Dermis blood vessel endothelial cell (primary cell): ENCODE measurements around the gene USP1. TPM values are rescaled to one million over a fixed set of nuclear protein-coding genes. Genes with fewer than 3 reads are reported as not detected.

Experiments used
- DNase-seq: peaks from one replicate; pipeline ENCODE4 v3.0.0; 2010
- total RNA-seq: library from RNA; depleted of rRNA; stranded (reverse); fragments of >200 nt; gene quantifications from 2 replicates; pipeline ENCODE4 v1.2.3, GENCODE V29; 2014

Gene USP1
- total RNA-seq, 1 donor from 2014 or later, result 28.1 TPM

DNA sequence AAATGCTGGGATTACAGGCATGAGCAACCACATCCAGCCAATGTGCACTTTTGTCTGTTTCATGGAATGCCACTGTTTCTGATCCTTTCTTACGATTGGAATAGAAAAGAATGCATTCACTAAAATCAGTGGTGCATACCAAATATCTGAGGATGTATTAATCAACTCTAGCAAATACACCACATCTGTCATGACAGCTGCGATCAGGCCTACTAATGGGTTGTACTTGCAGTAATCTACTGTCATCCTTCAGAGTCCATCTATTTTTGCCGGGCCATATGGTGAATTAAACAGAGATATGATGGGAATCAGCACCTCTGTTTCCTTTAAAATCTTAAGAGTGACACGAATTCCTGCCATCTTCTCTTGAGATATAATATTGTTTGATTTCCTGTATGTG lies 8.5 kb upstream of the USP1 start:
- no peak for DNase-seq

DNA sequence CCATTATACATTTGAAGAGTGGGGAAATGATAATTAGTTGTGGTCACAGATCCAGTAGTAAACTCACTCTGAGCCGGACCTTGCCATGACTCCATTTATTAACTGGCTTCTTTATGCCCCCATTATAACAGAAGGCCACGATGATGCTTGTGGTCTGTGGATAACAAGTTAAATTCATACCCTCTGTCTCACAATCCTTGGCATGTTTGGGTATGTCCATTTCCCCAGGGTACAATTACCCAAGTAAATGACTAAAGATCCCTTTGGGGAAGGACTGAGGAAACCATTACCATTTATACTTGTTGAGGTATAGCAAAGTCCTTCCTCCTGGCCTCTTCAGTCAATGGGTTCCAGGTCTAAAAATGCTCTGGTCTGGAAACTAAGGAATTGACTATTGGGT lies 7.3 kb upstream of the USP1 start:
- no peak for DNase-seq

DNA sequence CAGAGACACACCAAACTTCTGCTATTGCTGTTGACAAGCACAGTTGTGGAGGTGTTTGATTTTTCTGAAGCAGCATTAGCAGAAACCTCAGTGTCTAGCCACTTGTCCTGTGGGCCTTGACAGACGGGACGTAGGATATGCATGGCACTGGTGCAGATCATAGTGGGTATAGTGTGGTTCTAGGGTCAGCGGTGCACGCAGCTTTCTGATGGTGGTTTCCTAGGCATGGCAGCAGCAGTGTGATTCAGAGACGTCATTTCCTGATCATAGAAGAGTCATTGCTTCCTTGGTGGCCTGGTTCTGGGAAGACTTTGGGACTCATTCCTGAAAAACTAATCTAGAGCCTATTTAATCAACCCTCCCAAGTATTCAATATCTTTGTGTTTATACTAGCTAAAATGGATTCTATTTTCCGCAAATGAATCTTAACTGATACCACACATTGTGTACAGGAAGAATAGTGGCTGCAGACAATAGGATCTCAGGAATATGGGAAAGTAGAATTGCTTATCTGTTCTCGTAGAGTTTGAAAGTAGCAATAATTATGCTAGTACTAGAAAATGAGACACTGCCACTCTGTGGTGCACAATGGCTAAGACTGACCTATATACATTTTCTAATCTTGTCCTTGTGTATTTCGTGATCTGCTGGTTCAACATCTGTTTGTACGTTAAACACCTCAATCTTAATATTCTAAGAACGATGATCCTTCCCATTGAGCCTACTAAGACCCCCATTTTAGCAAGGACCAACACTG lies 2.8 kb upstream of the USP1 start:
- DNase-seq, result peak; percentile 8

DNA sequence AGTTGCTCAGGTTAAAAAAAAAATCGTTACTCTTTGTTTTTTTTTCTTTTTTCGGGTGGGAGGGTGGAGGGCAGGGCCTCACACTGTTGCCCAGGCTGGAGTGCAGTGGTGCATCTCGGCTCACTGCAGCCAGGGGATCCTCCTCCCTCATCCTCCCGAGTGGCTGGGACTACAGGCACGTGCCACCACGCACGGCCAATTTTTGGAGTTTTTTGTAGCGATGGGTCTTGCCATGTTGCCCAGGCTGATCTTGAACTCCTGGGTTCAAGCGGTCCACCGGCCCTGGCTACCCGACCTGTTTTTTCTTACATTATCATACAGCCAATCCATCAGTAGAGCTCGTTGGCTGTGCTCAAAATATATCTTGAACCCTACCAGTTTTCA lies 2.2 kb upstream of the USP1 start:
- no peak for DNase-seq

DNA sequence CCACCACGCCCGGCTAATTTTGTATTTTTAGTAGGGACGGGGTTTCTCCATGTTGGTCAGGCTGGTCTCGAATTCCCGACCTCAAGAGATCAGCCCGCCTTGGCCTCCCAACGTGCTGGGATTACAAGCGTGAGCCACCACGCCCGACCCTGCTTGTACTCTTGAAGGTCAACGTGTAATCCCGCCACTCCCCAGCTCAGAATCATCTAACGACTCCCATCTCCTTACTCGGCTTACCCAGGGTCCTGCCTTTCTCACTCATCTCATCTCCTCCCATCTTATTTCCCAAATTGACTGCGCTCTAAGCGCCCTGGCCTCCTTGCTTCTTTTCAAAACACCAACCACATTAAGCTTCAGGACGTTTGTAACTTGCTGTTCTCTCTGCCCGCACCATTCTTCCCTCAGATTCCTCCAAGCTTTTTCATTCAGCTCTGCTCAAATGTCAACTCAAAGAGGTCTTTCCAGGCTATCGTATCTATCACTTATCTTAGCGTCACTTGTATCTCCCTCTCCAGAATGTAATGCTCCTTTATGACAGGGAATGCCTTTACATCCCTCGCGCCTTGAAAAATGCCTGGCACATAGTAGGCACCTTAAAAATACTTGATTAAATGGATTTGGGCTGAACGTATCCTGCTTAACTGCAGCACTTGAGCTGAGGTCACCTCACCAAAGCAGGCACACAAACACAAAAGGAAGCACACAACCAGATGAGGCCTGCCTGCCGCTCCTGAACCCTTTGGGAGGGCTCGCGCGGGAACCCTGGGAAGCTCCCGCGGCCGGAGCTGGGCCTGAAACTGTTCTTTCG lies 1.4 kb upstream of the USP1 start:
- no peak for DNase-seq

DNA sequence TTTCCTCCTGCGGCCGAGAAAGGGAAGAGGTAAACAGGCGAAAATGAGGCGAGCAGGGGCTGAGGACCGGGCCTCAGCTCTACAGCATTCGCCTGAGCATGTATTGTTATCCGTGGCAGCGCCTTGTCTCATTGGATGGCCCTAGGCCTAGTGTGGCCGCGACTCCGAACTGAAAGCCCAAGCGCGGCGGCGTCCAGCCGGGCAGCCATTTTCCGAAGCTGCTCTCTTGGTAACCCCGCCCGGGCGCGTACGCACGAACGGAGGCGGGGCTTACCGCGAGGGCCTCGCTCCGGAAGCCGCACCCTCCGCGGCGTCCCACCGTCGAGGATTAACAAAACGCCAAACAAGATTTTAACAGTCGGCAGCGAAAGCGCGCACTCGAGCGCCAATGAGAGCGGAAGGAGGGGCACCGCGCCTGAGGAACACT lies 797 bp upstream of the USP1 start:
- DNase-seq, result peak; percentile 100

DNA sequence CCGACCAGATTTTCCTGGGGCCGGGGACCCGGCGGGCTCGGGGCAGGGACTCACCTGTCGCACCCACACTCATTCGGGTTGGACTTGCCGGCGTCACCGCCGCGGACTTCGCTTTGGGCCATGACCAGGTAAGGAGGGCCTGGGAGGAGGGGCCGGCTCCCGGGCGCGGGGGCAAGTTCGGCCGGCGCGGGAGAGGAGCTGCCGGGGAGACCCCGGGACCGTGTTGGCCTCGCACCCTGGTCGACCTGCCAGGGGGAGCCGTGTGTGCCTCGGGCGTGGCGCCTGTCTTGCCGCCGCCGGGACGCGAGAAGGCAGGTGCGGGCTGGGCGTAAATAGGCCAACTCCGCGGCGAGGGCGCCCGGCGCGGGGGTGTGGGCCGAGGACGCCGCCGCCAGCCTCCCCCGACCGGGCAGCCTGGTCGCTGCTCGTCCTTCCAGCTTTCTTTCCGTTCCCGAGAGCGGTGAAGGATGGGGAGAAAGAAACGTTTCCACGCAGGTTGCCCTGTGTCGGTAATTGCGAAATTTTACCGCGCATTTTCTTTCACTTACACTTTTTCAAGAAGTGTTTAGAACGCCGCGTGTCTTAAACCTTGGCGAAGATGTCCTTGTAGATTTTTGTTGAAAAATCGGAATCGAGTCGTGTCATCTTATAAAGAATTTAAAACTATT lies 558 bp downstream of the USP1 start:
- peak; percentile 31 for DNase-seq

DNA sequence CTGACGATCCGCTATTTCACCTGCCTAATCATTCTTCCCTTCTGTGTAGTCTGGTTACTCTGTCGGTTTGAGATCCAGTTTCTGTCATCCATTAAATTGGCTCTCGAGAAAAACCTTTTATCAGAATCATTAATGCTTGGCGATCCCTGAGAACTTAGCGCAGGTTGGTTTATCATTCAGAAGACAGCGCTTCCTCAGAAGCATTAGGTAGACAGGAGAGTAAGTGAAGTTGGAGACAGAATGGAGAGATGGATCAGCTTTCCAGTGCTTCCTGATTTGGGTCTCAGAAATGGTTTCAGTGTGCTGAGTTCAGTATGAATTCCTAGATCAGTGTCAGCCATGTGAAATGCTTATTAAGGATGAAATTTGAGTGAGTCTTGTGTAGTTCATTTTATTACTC lies 1.3 kb downstream of the USP1 start:
- peak; percentile 21 for DNase-seq

DNA sequence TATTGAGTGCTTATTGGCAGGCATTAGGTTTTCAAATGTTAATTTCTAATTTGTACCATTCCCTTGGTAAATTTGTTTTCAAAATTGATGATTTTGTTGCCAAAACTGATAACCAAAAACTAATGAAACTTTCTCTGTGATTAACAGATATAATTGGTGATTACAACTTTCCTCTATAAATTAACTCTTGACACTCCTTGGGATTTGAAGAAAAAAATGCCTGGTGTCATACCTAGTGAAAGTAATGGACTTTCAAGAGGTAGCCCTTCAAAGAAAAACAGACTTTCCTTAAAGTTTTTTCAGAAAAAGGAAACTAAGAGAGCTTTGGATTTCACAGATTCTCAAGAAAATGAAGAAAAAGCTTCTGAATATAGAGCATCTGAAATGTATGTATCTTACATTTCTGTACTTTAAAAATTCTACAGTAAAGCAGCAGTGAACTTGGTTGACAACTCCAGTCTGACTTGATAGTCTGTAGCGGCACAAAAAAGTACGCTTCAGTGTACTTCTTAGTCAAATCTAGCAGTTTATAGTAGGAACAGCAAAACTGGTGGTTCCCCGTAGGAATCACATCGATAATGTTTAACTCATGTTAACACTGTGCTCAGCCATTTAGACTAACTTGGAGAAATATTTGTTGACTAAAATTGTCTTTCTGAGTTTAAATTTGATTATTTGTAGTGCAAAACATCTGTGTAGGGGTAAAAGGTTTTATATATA lies 3.0 kb downstream of the USP1 start:
- peak; percentile 10 for DNase-seq

DNA sequence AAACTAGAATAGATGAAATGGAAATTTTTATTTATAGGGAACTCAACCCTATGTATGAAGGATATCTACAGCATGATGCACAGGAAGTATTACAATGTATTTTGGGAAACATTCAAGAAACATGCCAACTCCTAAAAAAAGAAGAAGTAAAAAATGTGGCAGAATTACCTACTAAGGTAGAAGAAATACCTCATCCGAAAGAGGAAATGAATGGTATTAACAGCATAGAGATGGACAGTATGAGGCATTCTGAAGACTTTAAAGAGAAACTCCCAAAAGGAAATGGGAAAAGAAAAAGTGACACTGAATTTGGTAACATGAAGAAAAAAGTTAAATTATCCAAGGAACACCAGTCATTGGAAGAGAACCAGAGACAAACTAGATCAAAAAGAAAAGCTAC lies 7.9 kb downstream of the USP1 start:
- no peak for DNase-seq

DNA sequence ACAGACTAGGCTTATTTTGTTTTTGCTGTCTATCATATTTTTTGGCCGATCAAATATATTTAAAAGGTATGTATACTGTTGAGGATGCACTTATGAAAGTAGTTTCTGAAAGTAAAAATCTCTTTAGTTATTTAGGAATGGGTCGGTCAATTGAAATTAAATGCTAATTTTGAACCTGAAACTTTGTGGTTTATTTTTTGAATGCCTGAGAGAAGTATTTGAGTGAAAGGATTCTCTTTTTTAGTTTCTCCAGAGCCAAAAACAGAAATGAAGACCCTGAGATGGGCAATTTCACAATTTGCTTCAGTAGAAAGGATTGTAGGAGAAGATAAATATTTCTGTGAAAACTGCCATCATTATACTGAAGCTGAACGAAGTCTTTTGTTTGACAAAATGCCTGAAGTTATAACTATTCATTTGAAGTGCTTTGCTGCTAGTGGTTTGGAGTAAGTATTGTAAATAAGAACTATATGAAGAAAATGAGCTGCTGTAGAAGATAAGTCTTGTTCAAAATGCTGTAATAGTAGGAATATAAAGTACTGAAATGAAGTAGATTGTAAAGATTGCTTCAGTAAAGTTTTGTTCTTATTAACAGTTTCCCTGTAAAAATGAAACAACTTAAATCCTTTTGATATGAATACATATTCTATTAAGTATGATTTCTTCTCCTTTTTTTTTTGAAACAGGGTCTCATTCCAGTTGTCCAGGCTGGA lies 11.5 kb downstream of the USP1 start:
- no peak for DNase-seq

DNA sequence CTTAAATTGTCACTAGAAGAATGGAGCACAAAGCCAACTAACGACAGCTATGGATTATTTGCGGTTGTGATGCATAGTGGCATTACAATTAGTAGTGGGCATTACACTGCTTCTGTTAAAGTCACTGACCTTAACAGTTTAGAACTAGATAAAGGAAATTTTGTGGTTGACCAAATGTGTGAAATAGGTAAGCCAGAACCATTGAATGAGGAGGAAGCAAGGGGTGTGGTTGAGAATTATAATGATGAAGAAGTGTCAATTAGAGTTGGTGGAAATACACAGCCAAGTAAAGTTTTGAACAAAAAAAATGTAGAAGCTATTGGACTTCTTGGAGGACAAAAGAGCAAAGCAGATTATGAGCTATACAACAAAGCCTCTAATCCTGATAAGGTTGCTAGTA lies 13.5 kb downstream of the USP1 start:
- DNase-seq, result no peak

DNA sequence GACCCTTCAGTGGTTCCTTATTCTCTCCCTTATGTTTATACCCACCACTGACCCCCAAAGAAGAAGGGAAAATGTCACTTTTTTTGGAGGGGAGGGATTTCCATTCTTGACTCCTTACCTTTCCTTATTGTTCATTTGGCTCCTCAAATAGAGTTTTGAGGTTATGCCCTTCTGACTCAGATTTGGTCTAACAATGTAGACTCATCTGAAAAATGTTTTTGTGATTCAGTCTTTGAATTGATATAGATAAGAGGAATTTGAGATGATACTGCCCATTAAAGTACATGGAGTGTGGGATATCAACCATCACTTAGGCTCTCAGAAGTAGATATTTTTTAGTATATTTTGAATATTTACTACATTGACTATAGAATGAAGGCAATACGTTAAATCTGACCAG lies 16.1 kb downstream of the USP1 start:
- DNase-seq, result no peak

DNA sequence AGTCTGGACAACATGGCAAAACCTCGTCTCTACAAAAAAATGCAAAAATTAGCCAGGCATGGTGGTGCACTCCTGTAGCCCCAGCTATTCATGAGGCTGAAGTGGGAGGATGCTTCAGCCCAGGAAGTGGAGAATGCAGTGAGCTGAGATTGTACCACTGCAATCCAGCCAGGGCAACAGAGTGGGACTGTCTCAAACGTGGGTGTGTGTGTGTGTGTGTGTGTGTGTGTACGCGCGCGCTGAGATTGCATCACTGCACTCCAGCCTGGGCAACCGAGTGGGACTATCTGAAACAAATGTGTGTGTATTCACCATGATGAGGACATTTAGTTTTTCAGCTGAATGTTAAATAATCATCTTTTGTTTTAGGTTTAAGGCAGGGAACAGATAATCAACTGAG lies 21.1 kb downstream of the USP1 start:
- no peak for DNase-seq

DNA sequence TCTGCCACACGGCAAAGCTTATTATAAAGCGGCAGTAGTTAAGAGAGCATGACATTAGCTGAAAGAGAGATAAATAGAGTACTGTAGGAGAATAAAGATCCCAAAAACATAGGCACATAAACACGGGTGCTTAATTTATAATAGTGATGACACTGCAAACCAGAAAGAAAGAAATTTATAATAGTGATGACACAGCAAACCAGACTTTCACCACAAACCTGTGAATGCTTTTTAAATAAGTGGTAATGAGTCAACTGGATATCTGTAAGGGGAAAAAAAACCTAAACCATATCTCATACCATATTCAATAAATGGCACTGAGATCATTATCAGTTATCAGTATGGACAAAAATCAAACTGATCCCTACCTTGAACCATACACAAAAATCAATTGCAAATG lies 25.5 kb downstream of the USP1 start:
- no peak for DNase-seq

DNA sequence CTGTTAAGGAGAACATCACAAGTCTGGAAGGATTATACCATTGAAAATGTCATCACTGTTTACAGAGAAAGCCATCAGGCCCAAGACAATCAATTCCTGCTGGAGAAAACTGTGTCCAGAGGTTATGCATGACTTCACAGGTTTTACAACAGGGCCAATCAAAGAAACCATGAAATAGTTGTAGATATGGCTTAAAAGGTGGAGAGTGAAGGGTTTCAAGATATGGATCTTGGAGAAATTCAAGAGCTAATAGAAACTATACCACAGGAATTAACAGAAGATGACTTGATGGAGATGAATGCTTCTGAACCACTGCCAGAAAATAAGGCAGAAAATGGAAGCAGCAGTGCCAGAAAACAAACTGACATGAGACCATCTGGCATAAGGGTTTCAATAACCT lies 30.2 kb downstream of the USP1 start:
- DNase-seq, result no peak

DNA sequence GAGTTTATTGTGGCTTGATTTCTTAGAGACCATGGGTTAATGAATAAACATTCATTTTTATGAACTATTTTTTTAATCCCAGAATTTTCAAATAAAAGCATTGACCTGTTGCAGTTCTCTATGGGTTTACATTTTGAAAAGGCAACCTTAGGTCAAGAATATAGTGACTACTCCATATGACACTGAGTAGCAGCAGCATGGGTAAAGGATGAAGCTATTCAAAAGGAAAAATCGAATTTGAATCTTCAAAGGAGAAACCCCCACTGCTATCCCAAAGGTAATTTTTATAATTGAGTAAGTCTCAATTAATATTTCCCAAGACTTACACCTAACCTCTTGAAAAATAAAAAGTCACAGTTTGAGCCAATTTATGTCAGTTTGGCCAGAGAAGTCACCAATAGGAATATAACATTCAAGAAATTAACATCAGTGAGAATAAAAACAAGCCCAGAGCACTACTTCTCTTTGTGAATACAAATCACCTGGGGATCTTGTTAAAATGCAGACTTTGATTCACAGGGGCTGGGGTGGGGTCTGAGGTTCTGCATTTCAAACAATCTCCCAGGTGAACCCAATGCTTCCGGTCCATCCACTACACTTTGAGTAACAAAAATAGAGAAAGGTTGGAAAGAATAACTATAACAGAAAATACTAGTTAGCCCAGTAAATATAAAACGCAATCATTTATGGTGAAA lies 39.8 kb downstream of the USP1 start:
- no peak for DNase-seq

DNA sequence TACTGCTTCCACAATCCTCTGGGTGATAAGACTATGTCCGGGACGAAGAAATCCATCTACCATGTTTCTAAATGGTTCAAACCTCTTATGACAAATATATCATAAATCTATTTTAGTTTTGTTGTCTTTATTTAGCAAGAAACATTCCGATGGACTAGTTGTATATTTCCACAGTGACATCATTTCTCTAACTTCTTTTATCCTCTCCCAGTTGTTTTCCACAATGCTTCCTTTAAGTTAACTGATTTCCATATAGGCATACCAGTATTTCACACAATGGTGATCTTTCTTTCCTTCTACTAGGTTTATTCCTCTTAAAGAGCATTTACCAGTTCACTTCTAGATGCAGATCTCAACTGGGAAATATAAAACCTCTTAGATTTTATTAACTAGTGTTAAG lies 44.8 kb downstream of the USP1 start:
- DNase-seq, result no peak

DNA sequence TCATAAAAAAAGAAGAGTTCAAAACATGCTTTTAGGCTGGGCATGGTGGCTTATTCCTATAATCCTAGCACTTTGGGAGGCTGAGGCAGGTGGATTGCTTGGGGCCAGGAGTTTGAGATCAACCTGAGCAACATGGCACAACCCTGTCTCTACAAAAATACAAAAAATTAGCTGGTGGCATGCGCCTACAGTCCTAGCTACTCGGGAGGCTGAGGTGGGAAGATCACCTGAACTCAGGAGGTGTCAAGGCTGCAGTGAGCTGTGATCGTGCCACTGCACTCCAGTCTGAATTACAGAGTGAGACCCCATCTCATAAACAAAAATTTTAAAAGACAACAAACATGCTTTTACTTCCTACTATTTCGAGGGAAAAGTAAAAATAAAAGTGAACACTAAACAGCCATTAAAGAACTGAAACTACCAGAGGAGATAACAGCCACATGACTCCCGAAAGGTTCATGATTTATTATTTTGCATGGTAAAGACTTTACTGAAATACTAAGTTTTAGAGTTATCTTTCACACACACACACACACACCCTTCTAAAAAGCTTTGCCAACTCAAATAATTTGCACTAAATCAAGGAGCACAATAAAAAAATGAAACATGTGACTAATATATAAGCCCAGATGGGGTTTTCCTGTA lies 48.1 kb downstream of the USP1 start:
- no peak for DNase-seq

DNA sequence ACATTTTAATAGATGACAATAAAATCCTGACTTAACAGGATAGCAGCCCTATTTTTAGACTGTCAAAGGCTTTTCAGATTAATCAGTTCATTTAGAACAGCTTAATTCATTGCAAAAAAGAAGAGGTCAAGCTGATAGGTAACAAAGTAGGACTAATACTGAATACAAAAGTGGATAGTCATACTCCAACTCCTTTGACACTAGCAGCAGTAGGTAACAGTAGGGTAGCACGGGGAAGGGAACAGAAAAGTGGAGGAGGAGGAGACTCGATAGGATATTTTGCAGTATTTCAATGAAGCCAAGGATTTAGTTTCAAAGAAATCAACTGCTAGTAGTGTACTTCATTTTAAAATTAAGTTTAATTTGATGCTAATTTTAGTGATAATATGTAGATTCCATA lies 51.1 kb downstream of the USP1 start:
- no peak for DNase-seq

DNA sequence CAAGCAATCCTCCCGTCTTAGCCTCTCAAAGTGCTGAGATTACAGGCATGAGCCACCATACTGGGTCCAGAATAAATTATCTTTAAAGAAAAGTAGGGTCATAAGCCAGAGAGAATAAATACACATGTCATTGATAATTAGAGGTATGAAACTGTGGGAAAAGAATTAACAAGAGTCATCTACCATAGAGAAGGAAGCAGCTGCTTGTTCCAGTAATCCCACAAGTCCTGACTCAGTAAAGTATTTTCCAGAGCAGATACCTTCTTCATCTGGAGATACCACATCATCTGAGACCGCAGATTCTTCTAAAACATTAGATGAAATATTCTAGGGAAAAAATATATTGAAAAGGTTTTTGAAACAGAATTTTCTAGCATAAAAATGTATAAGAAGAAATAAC lies 55.7 kb downstream of the USP1 start:
- no peak for DNase-seq
